ENCODE measurements around the gene SCPEP1. TPM values are rescaled to one million over a fixed set of nuclear protein-coding genes. Genes with fewer than 3 reads are reported as not detected.
"Not testable (repeated sequence)": the region's sequence is repeated elsewhere in the genome, so short reads cannot be mapped to it uniquely, and the experiment has no call there.

SCPEP1 gene
- total RNA-seq, 1 donor, result 55.6 TPM

DNA sequence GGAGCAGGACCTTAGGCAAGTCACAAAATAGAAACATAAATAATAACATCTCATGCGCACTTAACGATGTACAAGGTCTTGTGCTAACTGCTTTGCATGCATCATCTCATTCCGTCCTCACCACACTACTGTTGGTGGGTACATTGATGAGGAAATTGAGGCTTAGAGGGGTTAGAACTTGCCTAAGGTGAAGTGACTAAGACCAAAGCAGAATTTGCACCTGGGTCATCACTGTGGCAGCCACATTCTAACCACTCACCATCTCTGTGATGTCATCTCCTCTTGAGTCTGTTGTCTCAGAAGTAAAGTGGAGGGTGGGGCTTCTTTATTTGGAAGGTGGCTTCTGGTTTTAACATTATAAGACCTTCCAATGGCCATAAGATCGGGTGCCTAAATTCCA, 43.7 kb upstream of the SCPEP1 start:
- TF ChIP-seq, protein P1, sequence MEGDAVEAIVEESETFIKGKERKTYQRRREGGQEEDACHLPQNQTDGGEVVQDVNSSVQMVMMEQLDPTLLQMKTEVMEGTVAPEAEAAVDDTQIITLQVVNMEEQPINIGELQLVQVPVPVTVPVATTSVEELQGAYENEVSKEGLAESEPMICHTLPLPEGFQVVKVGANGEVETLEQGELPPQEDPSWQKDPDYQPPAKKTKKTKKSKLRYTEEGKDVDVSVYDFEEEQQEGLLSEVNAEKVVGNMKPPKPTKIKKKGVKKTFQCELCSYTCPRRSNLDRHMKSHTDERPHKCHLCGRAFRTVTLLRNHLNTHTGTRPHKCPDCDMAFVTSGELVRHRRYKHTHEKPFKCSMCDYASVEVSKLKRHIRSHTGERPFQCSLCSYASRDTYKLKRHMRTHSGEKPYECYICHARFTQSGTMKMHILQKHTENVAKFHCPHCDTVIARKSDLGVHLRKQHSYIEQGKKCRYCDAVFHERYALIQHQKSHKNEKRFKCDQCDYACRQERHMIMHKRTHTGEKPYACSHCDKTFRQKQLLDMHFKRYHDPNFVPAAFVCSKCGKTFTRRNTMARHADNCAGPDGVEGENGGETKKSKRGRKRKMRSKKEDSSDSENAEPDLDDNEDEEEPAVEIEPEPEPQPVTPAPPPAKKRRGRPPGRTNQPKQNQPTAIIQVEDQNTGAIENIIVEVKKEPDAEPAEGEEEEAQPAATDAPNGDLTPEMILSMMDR (IDR thresholded peaks at IDR 0.05; ENCODE audit: insufficient read depth, low read length), result no peak
- no peak for DNase-seq (ENCODE audit: low read depth)
- no peak overlapping the region for H3K4me3 ChIP-seq (ENCODE audit: low read depth, low read length)

GRCh38 chr17:56935461-56935860, 42.5 kb upstream of the SCPEP1 start:
- H3K4me3 ChIP-seq (ENCODE audit: low read depth, low read length), result no peak overlapping the region
- DNase-seq (ENCODE audit: low read depth), result no peak
- TF ChIP-seq, protein P1 (IDR thresholded peaks at IDR 0.05; ENCODE audit: insufficient read depth, low read length), result no peak

DNA sequence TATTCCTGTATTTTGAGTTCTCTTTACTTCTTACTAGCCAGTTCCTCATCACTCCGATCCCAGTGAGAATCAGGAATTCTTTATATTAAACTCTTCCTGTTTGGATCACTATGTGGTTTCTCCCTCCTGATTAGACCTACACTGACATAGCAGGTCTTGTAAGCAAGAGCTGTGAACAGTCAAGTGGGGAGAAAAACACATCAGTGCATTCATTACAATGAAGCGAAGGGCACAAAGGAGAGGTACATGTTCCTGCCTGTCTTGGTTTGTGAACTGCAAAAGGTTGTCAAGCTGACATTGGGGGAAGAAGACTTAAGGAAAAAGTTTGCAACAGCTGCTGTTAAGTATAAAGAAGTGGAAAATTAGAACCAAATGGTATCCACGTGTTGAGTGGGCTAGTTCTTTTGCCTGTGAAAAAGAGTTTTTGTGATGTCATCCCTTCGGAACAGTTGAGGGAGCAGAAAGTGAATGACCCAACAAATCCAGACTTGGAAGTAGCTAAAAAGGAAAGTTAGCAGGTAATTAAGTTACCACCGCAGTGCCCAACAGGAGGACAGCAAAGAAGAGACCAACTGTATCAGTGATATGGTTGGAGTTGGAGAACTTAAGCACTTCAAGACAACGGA, 41.1 kb upstream of the SCPEP1 start:
- H3K4me3 ChIP-seq (ENCODE audit: low read depth, low read length), result no peak overlapping the region
- DNase-seq (ENCODE audit: low read depth), result no peak
- TF ChIP-seq, protein P1 (IDR thresholded peaks at IDR 0.05; ENCODE audit: insufficient read depth, low read length), result no peak

DNA sequence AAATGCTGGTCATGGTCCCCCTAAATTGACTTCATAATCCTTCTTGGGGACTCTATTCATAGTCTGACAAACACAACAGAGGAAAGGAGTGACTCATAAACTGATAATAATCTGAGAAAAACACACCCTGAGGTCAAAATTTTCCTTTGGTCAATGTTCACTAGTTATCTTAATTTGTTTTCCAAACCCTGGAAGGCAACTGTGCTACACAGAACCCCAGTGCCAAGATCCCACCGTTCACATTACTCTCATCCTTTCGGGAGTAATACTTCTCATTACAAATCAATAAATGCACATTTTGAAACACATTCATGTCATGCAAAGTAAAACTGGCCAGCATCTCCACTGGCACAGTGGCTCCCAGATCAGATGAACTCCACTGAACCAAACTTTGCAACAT, 40.2 kb upstream of the SCPEP1 start:
- H3K4me3 ChIP-seq (ENCODE audit: low read depth, low read length), result no peak overlapping the region
- TF ChIP-seq, protein P1 (IDR thresholded peaks at IDR 0.05; ENCODE audit: insufficient read depth, low read length), result no peak
- peak; percentile 32 for DNase-seq (ENCODE audit: low read depth)

DNA sequence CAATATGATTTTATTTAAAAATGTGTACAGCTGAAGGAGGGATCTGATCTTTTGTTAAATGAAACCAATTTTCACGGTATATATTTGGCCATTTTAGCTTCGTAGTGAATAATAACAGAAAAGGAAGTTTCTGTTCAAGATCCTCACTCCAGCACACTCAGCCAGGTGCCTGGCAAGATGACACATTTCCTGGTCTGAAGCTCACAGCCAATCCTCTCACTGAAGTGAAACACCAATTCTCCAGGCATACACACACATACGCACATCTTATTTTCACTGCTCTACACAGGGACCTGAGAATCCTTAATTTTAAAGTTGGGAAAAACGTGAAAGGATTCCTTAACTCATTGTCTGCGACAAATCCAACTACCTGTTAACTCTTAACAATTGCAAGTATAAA, 39.7 kb upstream of the SCPEP1 start:
- DNase-seq (ENCODE audit: low read depth); H3K4me3 ChIP-seq (ENCODE audit: low read depth, low read length): not testable (repeated sequence)

GRCh38 chr17:56939869-56940484, 38.0 kb upstream of the SCPEP1 start:
- H3K4me3 ChIP-seq (ENCODE audit: low read depth, low read length), result no peak overlapping the region
- peak; percentile 81 for DNase-seq (ENCODE audit: low read depth)
- TF ChIP-seq, protein P1 (IDR thresholded peaks at IDR 0.05; ENCODE audit: insufficient read depth, low read length), result peak; percentile 69

DNA sequence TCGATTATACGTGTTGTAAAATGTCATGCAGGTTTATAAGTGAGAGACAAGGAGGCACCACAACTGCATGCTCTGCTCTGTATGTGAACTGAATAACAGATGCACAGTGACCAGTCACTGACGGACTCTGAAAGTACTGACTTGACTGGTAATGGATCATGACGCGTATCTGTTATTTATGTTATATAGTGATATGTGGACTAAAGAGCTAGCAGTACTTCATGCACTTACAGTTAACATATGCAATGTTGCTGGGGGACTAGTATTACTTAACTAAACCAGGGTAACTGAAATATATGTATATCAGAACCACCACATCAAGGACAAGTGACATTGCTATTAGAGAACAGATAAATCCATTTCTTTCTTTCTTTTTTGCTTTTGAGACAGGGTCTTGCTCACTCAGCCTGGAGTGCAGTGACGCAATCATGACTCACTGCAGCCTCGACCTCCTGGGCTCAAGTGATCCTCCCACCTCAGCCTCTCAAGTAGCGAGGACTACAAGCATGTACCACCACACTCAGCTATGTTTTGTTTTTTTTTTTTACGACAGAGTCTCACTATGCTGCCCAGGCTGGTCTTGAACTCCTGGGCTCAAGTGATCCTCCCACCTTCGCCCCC, 34.3 kb upstream of the SCPEP1 start:
- H3K4me3 ChIP-seq (ENCODE audit: low read depth, low read length), result no peak overlapping the region
- DNase-seq (ENCODE audit: low read depth), result no peak
- TF ChIP-seq, protein P1 (IDR thresholded peaks at IDR 0.05; ENCODE audit: insufficient read depth, low read length), result no peak
